ENCODE results near the gene ADPRS. TPM values are rescaled to one million over a fixed set of nuclear protein-coding genes. Genes with fewer than 3 reads are reported as not detected.

ADPRS gene
- total and polyA plus RNA-seq, 4 donors = 20.3 to 46.1 (median 42.1) TPM

DNA sequence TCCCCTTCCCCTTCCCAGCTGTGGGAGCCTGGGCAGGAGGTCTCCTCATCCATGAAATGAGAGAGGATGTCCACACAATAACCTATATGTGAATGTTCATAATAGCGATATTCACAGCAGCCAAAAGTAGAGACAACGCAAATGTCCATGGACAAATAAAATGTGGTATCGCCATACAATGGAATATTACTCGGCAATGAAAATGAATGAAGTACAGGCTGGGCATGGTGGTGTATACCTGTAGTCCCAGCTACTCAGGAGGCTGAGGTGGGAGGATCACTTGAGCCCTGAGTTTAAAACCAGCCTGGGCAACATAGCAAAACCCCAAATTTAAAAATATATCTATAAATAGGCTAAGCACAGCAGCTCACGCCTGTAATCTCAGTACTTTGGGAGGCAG, 12.9 kb downstream of the ADPRS start:
- Histone ChIP-seq H3K4me3 (ENCODE audit: low read depth, low read length) (no peak overlapping the region), H3K9me3 (ENCODE audit: control insufficient read depth, insufficient read depth, low read length) (no peaks in the 10 kb centered on the region), H3K27me3 (ENCODE audit: control insufficient read depth, insufficient read depth, low read length) (no peaks in the 10 kb centered on the region), H3K4me1 (ENCODE audit: control insufficient read depth, insufficient read depth, low read length) (peaks cover 23% of the 10 kb centered on the region), H3K36me3 (ENCODE audit: control insufficient read depth, insufficient read depth, low read length) (peaks cover 27% of the 10 kb centered on the region), H3K27ac (ENCODE audit: low read depth, low read length) (no peak overlapping the region)
- DNase-seq (ENCODE audit: low read depth in 4 of 6, low spot score in 6 of 6) = no peak
- 94% methylated on average over 2 of the region's 5 CpGs for WGBS (ENCODE audit: insufficient coverage)

DNA sequence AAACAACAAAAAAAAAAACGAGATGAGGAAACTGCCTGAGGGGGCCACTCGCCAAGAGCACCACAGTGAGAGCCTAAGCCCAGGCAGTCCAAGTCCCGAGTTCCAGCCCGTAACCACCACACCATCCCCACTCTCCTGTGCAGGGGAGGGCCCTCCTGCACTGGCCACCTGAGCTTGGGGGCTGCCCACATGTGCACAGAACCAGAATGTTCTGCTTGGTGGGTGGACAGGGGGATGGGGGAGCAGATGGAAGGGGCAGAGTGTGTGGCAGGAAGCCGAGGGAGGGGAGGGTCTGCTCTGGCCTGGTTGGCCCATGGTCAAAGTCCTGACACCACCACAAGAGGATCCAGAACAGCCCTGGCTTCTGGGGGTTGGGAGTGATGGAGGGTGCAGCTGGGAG, 17.6 kb downstream of the ADPRS start:
- H3K4me3 ChIP-seq (ENCODE audit: low read depth, low read length) = no peak overlapping the region
- 36% methylated on average over 3 of the region's 5 CpGs for WGBS (ENCODE audit: insufficient coverage)
- H3K36me3 ChIP-seq (ENCODE audit: control insufficient read depth, insufficient read depth, low read length) = no peaks in the 10 kb centered on the region
- no peaks in the 10 kb centered on the region for H3K27me3 ChIP-seq (ENCODE audit: control insufficient read depth, insufficient read depth, low read length)
- H3K27ac ChIP-seq (ENCODE audit: low read depth, low read length) = no peak overlapping the region
- no peaks in the 10 kb centered on the region for H3K9me3 ChIP-seq (ENCODE audit: control insufficient read depth, insufficient read depth, low read length)
- H3K4me1 ChIP-seq (ENCODE audit: control insufficient read depth, insufficient read depth, low read length) = no peaks in the 10 kb centered on the region
- no peak for DNase-seq (ENCODE audit: low read depth in 4 of 6, low spot score in 6 of 6)

DNA sequence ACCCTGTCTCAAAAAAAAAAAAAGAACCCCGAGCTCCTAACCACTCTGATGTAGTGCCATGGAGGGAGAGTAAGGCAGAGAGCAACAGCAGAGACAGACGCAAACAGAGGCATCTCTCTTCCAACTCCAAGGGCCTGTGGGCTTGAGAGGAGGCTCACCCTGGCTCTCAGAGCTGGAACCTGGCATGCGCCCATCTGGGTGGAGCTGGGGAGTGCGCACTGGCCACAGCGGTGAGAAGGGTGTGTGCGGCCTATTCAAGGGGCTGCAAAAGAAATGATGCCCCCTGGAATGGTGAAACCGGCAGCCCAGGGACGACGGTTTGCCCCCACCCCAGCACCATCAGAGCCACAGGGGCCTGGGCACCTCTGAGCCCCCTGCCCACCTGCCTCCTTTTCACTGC, 18.7 kb downstream of the ADPRS start:
- Histone ChIP-seq H3K27ac (ENCODE audit: low read depth, low read length) (no peak overlapping the region), H3K27me3 (ENCODE audit: control insufficient read depth, insufficient read depth, low read length) (no peaks in the 10 kb centered on the region), H3K9me3 (ENCODE audit: control insufficient read depth, insufficient read depth, low read length) (no peaks in the 10 kb centered on the region), H3K36me3 (ENCODE audit: control insufficient read depth, insufficient read depth, low read length) (no peaks in the 10 kb centered on the region), H3K4me1 (ENCODE audit: control insufficient read depth, insufficient read depth, low read length) (no peaks in the 10 kb centered on the region), H3K4me3 (ENCODE audit: low read depth, low read length) (no peak overlapping the region)
- 84% methylated on average over 7 of the region's 9 CpGs for WGBS (ENCODE audit: insufficient coverage)
- DNase-seq (ENCODE audit: low read depth in 4 of 6, low spot score in 6 of 6) = no peak

DNA sequence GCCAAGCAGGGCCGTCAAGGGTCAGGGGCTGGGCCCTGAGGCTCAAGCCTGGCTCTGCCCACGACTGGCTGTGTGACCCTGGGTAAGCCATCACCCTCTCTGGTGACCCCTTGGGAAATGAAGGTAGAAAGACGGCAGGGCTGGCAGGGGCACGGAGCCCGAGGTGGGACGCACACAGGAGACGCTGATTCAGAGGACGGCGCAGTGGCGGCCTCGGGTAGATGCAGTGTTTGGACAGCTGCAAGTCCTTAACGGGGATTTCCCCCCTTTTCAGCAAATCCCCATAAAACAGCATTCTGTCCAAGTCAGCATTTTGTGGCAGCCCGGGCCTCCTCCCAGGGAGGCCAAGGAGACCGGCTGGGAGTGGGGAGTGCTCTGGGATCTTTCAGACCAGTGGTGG, 19.6 kb downstream of the ADPRS start:
- WGBS (ENCODE audit: insufficient coverage) = 74% methylated on average over 11 of the region's 14 CpGs
- H3K27ac ChIP-seq (ENCODE audit: low read depth, low read length) = no peak overlapping the region
- H3K27me3 ChIP-seq (ENCODE audit: control insufficient read depth, insufficient read depth, low read length) = no peaks in the 10 kb centered on the region
- H3K4me1 ChIP-seq (ENCODE audit: control insufficient read depth, insufficient read depth, low read length) = no peaks in the 10 kb centered on the region
- H3K4me3 ChIP-seq (ENCODE audit: low read depth, low read length) = no peak overlapping the region
- no peaks in the 10 kb centered on the region for H3K36me3 ChIP-seq (ENCODE audit: control insufficient read depth, insufficient read depth, low read length)
- no peak for DNase-seq (ENCODE audit: low read depth in 4 of 6, low spot score in 6 of 6)
- H3K9me3 ChIP-seq (ENCODE audit: control insufficient read depth, insufficient read depth, low read length) = no peaks in the 10 kb centered on the region

DNA sequence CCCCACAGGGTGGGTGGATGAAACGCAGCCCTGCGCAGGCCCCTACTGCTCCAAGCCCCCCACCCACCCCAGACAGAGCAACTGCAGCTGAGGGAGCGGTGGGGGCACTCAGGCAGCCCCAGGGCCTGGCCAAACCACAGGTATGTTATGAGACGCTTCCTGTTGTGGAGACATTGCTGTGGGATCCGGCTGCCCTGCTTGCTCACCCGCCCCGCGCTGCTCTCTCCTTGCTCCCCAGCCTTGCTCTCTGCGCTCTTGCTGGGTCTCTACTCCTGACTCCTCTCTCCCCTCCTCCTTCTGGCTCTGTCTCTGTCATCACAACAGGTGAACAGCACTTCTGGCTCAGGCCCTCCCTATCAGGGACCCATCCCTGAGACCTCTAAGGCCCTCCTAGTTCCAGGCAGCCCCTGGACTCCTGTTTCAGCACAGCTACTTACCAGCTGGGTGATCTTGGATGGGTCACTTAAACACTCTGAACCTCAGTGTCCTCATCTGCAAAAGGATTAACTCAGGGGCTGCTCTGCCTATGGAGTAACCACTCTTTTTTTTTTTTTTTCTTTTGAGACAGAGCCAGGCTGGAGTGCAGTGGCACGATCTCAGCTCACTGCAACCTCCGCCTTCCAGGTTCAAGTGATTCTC, 20.5 kb downstream of the ADPRS start:
- Histone ChIP-seq H3K4me3 (ENCODE audit: low read depth, low read length) (no peak overlapping the region), H3K4me1 (ENCODE audit: control insufficient read depth, insufficient read depth, low read length) (no peaks in the 10 kb centered on the region), H3K27me3 (ENCODE audit: control insufficient read depth, insufficient read depth, low read length) (no peaks in the 10 kb centered on the region), H3K27ac (ENCODE audit: low read depth, low read length) (no peak overlapping the region), H3K9me3 (ENCODE audit: control insufficient read depth, insufficient read depth, low read length) (no peaks in the 10 kb centered on the region), H3K36me3 (ENCODE audit: control insufficient read depth, insufficient read depth, low read length) (no peaks in the 10 kb centered on the region)
- WGBS (ENCODE audit: insufficient coverage) = 88% methylated on average over 8 of the region's 11 CpGs
- no peak for DNase-seq (ENCODE audit: low read depth in 4 of 6, low spot score in 6 of 6)

DNA sequence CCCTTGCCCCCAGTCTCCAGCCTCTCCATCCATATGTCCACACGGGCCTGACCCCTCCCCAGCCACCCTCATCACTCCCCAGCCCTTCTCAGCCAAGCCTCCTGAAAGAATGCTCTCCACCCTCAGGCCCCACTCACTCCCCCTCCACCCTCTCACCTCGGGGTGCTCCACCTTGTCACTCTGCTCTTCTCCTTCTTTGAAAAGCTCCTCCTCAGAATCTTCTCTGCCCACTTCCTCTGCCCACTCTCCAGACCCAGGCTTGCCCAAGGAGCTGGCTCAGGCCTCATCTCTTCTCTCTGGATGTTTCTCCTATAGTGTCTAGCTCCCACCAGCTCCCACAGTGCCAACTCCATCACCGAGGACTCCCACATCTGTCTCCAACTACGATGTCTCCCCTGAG, 22.5 kb downstream of the ADPRS start:
- Histone ChIP-seq H3K9me3 (ENCODE audit: control insufficient read depth, insufficient read depth, low read length) (no peaks in the 10 kb centered on the region), H3K27me3 (ENCODE audit: control insufficient read depth, insufficient read depth, low read length) (no peaks in the 10 kb centered on the region), H3K27ac (ENCODE audit: low read depth, low read length) (no peak overlapping the region), H3K4me1 (ENCODE audit: control insufficient read depth, insufficient read depth, low read length) (peaks cover 17% of the 10 kb centered on the region), H3K36me3 (ENCODE audit: control insufficient read depth, insufficient read depth, low read length) (peaks cover 3% of the 10 kb centered on the region), H3K4me3 (ENCODE audit: low read depth, low read length) (no peak overlapping the region)
- no peak for DNase-seq (ENCODE audit: low read depth in 4 of 6, low spot score in 6 of 6)
- whole genome bisulfite sequencing (ENCODE audit: insufficient coverage) = 58% methylated on average over 4 of the region's 4 CpGs

DNA sequence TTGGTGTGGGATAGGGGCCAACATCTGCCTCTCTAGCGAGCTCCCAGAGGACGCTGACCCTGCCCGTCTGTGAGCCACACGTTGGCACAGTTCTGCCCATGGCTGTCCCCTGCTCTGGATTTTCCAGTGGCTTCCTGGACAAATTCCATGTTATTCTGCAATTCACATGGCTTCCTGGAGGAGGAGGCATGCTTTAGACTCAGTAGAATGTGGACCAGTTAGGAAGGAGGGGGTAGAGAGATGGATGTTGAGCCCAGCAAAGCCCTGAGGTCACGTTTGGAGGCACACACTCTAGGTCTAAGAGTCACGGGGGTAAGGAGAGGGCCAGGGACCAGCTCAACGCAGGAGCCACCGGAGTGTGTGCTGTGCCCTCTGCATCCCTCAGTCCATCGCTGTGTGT, 24.1 kb downstream of the ADPRS start:
- peaks cover 3% of the 10 kb centered on the region for H3K36me3 ChIP-seq (ENCODE audit: control insufficient read depth, insufficient read depth, low read length)
- DNase-seq (ENCODE audit: low read depth in 4 of 6, low spot score in 6 of 6) = no peak
- peaks cover 27% of the 10 kb centered on the region for H3K4me1 ChIP-seq (ENCODE audit: control insufficient read depth, insufficient read depth, low read length)
- H3K9me3 ChIP-seq (ENCODE audit: control insufficient read depth, insufficient read depth, low read length) = no peaks in the 10 kb centered on the region
- H3K4me3 ChIP-seq (ENCODE audit: low read depth, low read length) = no peak overlapping the region
- no peak overlapping the region for H3K27ac ChIP-seq (ENCODE audit: low read depth, low read length)
- H3K27me3 ChIP-seq (ENCODE audit: control insufficient read depth, insufficient read depth, low read length) = no peaks in the 10 kb centered on the region
- 85% methylated on average over 9 of the region's 9 CpGs for WGBS (ENCODE audit: insufficient coverage)

DNA sequence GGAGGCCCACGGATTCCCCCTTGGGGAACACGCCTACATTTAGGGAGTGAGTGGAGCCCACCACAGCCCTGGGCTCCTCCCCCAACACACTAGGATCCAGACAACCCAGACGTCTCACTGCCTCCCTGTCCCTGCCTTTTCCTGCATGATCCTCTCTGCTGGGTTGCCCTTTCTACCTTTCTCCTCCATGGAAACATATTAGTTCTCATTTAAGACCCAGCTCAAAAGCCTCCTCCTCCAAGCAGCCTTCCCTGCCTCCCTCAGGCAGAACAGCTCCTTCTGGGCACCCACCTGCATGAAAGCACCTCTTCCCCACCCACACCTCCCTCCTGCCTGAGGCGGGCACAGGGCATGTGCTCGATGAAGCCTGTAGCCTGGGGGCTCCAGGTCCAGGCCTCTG, 25.7 kb downstream of the ADPRS start:
- DNase-seq (ENCODE audit: low read depth in 4 of 6, low spot score in 6 of 6) = no peak
- no peak overlapping the region for H3K27ac ChIP-seq (ENCODE audit: low read depth, low read length)
- 69% methylated on average over 5 of the region's 5 CpGs for WGBS (ENCODE audit: insufficient coverage)

DNA sequence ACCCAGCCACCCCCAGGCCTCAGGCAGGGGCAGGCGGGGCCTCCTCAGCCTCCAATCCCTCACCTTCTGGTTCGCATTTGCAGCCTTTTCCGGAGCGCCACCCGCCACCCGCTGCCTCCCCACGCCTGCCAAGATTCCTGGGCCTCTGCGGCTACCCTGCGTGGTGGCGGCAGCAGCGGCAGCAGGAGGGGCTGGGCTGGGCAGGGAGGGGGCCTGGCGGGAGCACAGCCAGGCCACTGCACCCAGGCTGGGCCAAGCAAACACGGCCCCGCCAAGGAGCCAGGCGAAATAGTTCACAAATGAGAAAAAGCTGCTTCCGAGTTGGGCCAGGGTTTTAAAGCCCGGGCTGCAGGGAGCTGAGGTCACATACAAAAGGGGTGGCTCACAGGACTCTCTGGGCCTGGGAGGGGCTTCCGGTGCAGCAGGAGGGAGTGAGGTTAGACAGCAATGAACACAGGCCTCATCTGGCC, 26.5 kb downstream of the ADPRS start:
- 26% methylated on average over 18 of the region's 18 CpGs for WGBS (ENCODE audit: insufficient coverage)
- peaks cover 3% of the 10 kb centered on the region for H3K36me3 ChIP-seq (ENCODE audit: control insufficient read depth, insufficient read depth, low read length)
- no peaks in the 10 kb centered on the region for H3K27me3 ChIP-seq (ENCODE audit: control insufficient read depth, insufficient read depth, low read length)
- H3K4me3 ChIP-seq (ENCODE audit: low read depth, low read length) = no peak overlapping the region
- H3K27ac ChIP-seq (ENCODE audit: low read depth, low read length) = peak overlapping the region; percentile 64
- H3K4me1 ChIP-seq (ENCODE audit: control insufficient read depth, insufficient read depth, low read length) = peaks cover 45% of the 10 kb centered on the region
- H3K9me3 ChIP-seq (ENCODE audit: control insufficient read depth, insufficient read depth, low read length) = no peaks in the 10 kb centered on the region
- DNase-seq (ENCODE audit: low read depth in 4 of 6, low spot score in 6 of 6) = peak in 2 of 6 donors; percentile 18 to 74

More for the DNA sequence above, 25.7 kb downstream of the ADPRS start:
- peaks cover 3% of the 10 kb centered on the region for H3K36me3 ChIP-seq (ENCODE audit: control insufficient read depth, insufficient read depth, low read length)
- H3K9me3 ChIP-seq (ENCODE audit: control insufficient read depth, insufficient read depth, low read length) = no peaks in the 10 kb centered on the region
- H3K27me3 ChIP-seq (ENCODE audit: control insufficient read depth, insufficient read depth, low read length) = no peaks in the 10 kb centered on the region
- H3K4me1 ChIP-seq (ENCODE audit: control insufficient read depth, insufficient read depth, low read length) = peaks cover 39% of the 10 kb centered on the region
- H3K4me3 ChIP-seq (ENCODE audit: low read depth, low read length) = no peak overlapping the region

DNA sequence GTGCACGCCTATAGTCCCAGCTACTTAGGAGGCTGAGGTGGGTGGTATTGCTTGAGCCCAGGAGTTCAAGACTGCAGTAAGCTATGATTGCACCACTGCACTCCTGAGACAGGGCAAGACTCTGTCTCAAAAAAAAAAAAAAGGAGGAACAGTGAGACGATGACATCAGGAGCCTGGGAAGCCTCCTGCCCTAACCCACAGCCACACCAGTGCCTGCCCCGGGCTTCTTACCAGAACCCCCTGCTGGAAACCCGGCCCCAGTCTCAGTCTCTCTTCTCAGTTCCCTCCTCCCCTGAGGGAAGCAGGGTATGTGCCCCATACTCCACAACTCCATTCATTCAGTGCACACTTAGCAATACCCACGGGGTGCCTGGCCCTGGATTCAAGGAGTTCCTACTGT, 27.2 kb downstream of the ADPRS start:
- WGBS (ENCODE audit: insufficient coverage) = 59% methylated on average over 4 of the region's 5 CpGs
- DNase-seq (ENCODE audit: low read depth in 4 of 6, low spot score in 6 of 6) = no peak
- H3K27ac ChIP-seq (ENCODE audit: low read depth, low read length) = no peak overlapping the region

More for the DNA sequence above, 27.2 kb downstream of the ADPRS start:
- H3K4me3 ChIP-seq (ENCODE audit: low read depth, low read length) = no peak overlapping the region
- no peaks in the 10 kb centered on the region for H3K27me3 ChIP-seq (ENCODE audit: control insufficient read depth, insufficient read depth, low read length)
- peaks cover 3% of the 10 kb centered on the region for H3K36me3 ChIP-seq (ENCODE audit: control insufficient read depth, insufficient read depth, low read length)
- no peaks in the 10 kb centered on the region for H3K9me3 ChIP-seq (ENCODE audit: control insufficient read depth, insufficient read depth, low read length)
- peaks cover 45% of the 10 kb centered on the region for H3K4me1 ChIP-seq (ENCODE audit: control insufficient read depth, insufficient read depth, low read length)
